Upper lobe of left lung (tissue), 6 donors: ENCODE data around the gene CKM. TPM values are rescaled to one million over a fixed set of nuclear protein-coding genes. Genes with fewer than 3 reads are reported as not detected.
"Not testable (repeated sequence)": the region's sequence is repeated elsewhere in the genome, so short reads cannot be mapped to it uniquely, and the experiment has no call there.

ENCODE experiments used
- ATAC-seq, 2 donors: fragments of 200-7000 bp; cut with Tn5 transposase; one replicate each; pipeline ENCODE4 v1.9.1; 2022; ENCODE audit warnings: mild to moderate bottlenecking in 2 of 2, moderate library complexity in 2 of 2; ENCODE audit not compliant: low FRiP score in 2 of 2
- DNase-seq, 2 donors: peaks; one replicate each; pipeline ENCODE4 v3.0.0-alpha.2; 2019 to 2020
- H3K27ac ChIP-seq, 4 donors: fragments of 200-600 bp; sonication (generic); one replicate each; pipeline ENCODE4 v1.5.1; 2016 to 2019
- H3K27me3 ChIP-seq, 4 donors: fragments of 200-600 bp; sonication (generic); one replicate each; pipeline ENCODE4 v1.5.1; 2017 to 2019
- H3K36me3 ChIP-seq, 4 donors: fragments of 200-600 bp; sonication (generic); one replicate each; pipeline ENCODE4 v1.5.1; 2016 to 2019
- H3K4me1 ChIP-seq, 4 donors: fragments of 200-600 bp; sonication (generic); one replicate each; pipeline ENCODE4 v1.5.1; 2018 to 2019
- H3K4me3 ChIP-seq, 4 donors: fragments of 200-600 bp; sonication (generic); one replicate each; pipeline ENCODE4 v1.5.1; 2017 to 2019; ENCODE audit warnings: mild to moderate bottlenecking in 2 of 4, moderate library complexity in 1 of 4
- H3K9me3 ChIP-seq, 4 donors: fragments of 200-600 bp; sonication (generic); one replicate each; pipeline ENCODE4 v1.5.1; 2018 to 2019
- CTCF ChIP-seq, 6 experiments: fragments of 450-650 bp in 4 of 6; fragments of 200-600 bp in 2 of 6; sonication (generic) in 2 of 6; IDR thresholded peaks; one replicate each; pipeline ENCODE4 v1.5.1; 2016 to 2019; ENCODE audit warnings: antibody characterized with exemption in 6 of 6
- EP300 ChIP-seq, 4 donors: sonication (generic); formaldehyde crosslinking; IDR thresholded peaks; one replicate each; pipeline ENCODE4 v1.5.1; 2017; ENCODE audit warnings: antibody characterized with exemption in 4 of 4, control low read depth in 2 of 4
- POLR2A ChIP-seq, 4 donors: fragments of 450-650 bp; IDR thresholded peaks; one replicate each; pipeline ENCODE4 v1.5.1; 2016 to 2017; ENCODE audit warnings: antibody characterized with exemption in 4 of 4, mild to moderate bottlenecking in 2 of 4
- POLR2AphosphoS5 ChIP-seq, 2 donors: sonication (generic); formaldehyde crosslinking; IDR thresholded peaks; one replicate each; pipeline ENCODE4 v1.5.1; 2017; ENCODE audit warnings: antibody characterized with exemption in 2 of 2
- WGBS, 2 donors: methylation state at CpG; one replicate each; pipeline ENCODE4 v1.1.5; 2017 to 2018; 5-methylcytosine and 5-hydroxymethylcytosine counted together
- total RNA-seq, 6 donors: library from RNA; depleted of rRNA in 4 of 6; stranded (reverse); fragments of >200 nt in 4 of 6; gene quantifications; one replicate each; pipeline versions ENCODE4 v1.1.0 to v1.2.1, GENCODE V29; 2016 to 2021
- donor health status: DM: no; HTN: no; CAD: no; lungs with moderate emphysema.
- donor health status: DM: no; HTN: yes; CAD: no; lungs with severe emphysema.

CKM gene
- total RNA-seq, 6 donors from 2014 or later: not detected

- no peaks in the 10 kb centered on the region for H3K9me3 ChIP-seq
- WGBS, 2 donors: 78 to 81% methylated on average over 12 of the region's 12 CpGs
- TF ChIP-seq POLR2A (IDR thresholded peaks at IDR 0.05) (no peak), POLR2AphosphoS5 (IDR thresholded peaks at IDR 0.05) (no peak), EP300 (IDR thresholded peaks at IDR 0.05) (no peak), CTCF (IDR thresholded peaks at IDR 0.05) (no peak)
- no peak for ATAC-seq
- H3K27me3 ChIP-seq: no peaks in the 10 kb centered on the region
- H3K4me3 ChIP-seq: no peak overlapping the region
- no peak for DNase-seq
- peaks cover 0 to 12% (median 1%) of the 10 kb centered on the region in 4 donors for H3K4me1 ChIP-seq
- H3K27ac ChIP-seq: no peak overlapping the region
- H3K36me3 ChIP-seq: peaks cover 15 to 77% (median 60%) of the 10 kb centered on the region in 4 donors
Measured at GRCh38 chr19:45275370-45275971, 47.2 kb downstream of the CKM start.

GRCh38 chr19:45273521-45273855, 49.2 kb downstream of the CKM start:
- no peak for TF ChIP-seq POLR2AphosphoS5 (IDR thresholded peaks at IDR 0.05)
- no peak for TF ChIP-seq CTCF (IDR thresholded peaks at IDR 0.05)
- no peak for TF ChIP-seq EP300 (IDR thresholded peaks at IDR 0.05)
- TF ChIP-seq POLR2A (IDR thresholded peaks at IDR 0.05): no peak
- peaks cover 0 to 11% (median 1%) of the 10 kb centered on the region in 4 donors for H3K4me1 ChIP-seq
- DNase-seq: no peak
- no peaks in the 10 kb centered on the region for H3K9me3 ChIP-seq
- peaks cover 13 to 75% (median 51%) of the 10 kb centered on the region in 4 donors for H3K36me3 ChIP-seq
- ATAC-seq: no peak
- H3K4me3 ChIP-seq: no peak overlapping the region
- H3K27ac ChIP-seq: no peak overlapping the region
- WGBS, 2 donors: 68 to 71% methylated on average over 12 to 14 of the region's 14 CpGs
- no peaks in the 10 kb centered on the region for H3K27me3 ChIP-seq

DNA sequence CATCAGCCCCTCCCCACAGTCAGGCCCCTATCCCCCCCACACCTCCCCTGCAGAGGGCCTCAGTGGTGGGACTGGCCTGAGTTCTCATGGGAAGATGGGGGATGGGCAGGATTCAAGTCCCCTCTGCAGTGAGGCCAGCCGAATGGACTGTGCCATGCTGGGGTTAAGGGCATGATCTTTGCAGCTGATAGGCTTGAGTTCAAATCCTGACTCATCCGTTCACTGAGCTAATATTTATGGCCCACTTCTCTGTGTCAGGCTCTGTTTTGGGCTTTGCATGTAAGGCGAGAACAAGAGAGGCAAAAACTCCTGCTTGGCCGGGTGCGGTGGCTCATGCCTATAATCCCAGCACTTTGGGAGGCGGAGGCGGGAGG, 51.0 kb downstream of the CKM start:
- no peak for TF ChIP-seq EP300 (IDR thresholded peaks at IDR 0.05)
- TF ChIP-seq CTCF (IDR thresholded peaks at IDR 0.05): no peak
- TF ChIP-seq POLR2AphosphoS5 (IDR thresholded peaks at IDR 0.05): no peak
- no peak for TF ChIP-seq POLR2A (IDR thresholded peaks at IDR 0.05)
- WGBS, 2 donors: 78 to 79% methylated on average over 7 of the region's 7 CpGs
- H3K9me3 ChIP-seq: no peaks in the 10 kb centered on the region
- DNase-seq (no peak), ATAC-seq (peak in 1 of 2 donors; percentile 56)
- no peaks in the 10 kb centered on the region for H3K27me3 ChIP-seq
- peaks cover 0 to 11% (median 1%) of the 10 kb centered on the region in 4 donors for H3K4me1 ChIP-seq
- no peak overlapping the region for H3K4me3 ChIP-seq
- peaks cover 9 to 74% (median 48%) of the 10 kb centered on the region in 4 donors for H3K36me3 ChIP-seq
- H3K27ac ChIP-seq: no peak overlapping the region

DNA sequence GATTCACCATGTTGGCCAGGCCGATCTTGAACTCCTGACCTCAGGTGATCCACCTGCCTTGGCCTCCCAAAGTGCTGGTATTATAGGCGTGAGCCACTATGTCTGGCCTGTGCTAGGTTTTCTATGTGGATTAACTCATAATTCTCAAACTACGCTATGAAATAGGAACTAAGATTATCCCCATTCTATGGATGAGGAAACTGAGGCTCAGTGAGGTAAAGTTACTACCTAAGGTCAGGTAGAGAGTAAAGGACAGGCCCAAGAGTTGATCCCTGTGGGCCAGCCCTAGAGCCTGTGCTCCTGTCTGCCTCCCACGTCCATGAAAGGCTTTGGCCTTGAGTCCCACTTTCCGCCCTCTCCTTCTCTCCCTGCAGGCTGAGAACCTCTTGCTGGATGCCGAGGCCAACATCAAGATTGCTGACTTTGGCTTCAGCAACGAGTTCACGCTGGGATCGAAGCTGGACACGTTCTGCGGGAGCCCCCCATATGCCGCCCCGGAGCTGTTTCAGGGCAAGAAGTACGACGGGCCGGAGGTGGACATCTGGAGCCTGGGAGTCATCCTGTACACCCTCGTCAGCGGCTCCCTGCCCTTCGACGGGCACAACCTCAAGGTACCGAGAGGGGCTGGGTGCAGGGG, 51.5 kb downstream of the CKM start:
- H3K27ac ChIP-seq: no peak overlapping the region
- H3K4me3 ChIP-seq: no peak overlapping the region
- H3K4me1 ChIP-seq: peaks cover 0 to 11% (median 1%) of the 10 kb centered on the region in 4 donors
- 92 to 96% methylated on average over 4 to 17 of the region's 21 CpGs for WGBS, 2 donors
- no peak for ATAC-seq
- TF ChIP-seq EP300 (IDR thresholded peaks at IDR 0.05): no peak
- TF ChIP-seq CTCF (IDR thresholded peaks at IDR 0.05): no peak
- TF ChIP-seq POLR2A (IDR thresholded peaks at IDR 0.05): no peak
- no peak for TF ChIP-seq POLR2AphosphoS5 (IDR thresholded peaks at IDR 0.05)
- no peaks in the 10 kb centered on the region for H3K27me3 ChIP-seq
- H3K9me3 ChIP-seq: no peaks in the 10 kb centered on the region
- no peak for DNase-seq
- peaks cover 9 to 77% (median 48%) of the 10 kb centered on the region in 4 donors for H3K36me3 ChIP-seq

DNA sequence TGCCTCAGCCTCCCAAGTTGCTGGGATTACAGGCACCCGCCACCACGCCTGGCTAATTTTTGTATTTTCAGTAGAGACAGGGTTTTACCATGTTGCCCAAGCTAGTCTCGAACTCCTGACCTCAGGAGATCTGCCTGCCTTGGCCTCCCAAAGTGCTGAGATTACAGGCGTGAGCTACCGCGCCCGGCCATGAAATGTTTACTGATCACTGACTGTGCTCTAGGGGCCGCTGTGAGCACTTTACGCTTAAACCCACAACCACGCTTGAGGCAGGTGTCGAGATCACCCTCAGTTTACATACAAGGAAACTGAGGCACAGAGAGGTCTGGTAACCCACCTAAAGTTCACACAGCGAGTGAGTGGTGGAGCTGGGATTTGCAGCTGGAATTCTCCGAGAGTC, 52.7 kb downstream of the CKM start:
- not testable (repeated sequence) for DNase-seq, ATAC-seq, H3K4me3 ChIP-seq, H3K9me3 ChIP-seq, H3K27ac ChIP-seq, H3K27me3 ChIP-seq
- WGBS, 2 donors: 94% methylated on average over 13 of the region's 13 CpGs
- H3K36me3 ChIP-seq: peaks cover 9 to 76% (median 37%) of the 10 kb centered on the region in 4 donors
- peaks cover 0 to 11% (median 1%) of the 10 kb centered on the region in 4 donors for H3K4me1 ChIP-seq
